TTC549 (cell line): ENCODE measurements around the gene UNC93B1.
"Not testable (repeated sequence)": the region's sequence is repeated elsewhere in the genome, so short reads cannot be mapped to it uniquely, and the experiment has no call there.

Source experiments
- FAIRE-seq: peaks from 2 replicates; lab custom pipeline; 2012; peaks lifted over from hg19 to GRCh38; lab: Jason Lieb, UNC

The UNC93B1 gene

GRCh38 chr11:68009391-68010089, 5.6 kb upstream of the UNC93B1 start:
- FAIRE-seq = no peak

GRCh38 chr11:68008381-68009337, 4.8 kb upstream of the UNC93B1 start:
- no peak for FAIRE-seq

GRCh38 chr11:68007498-68008380, 3.8 kb upstream of the UNC93B1 start:
- no peak for FAIRE-seq

GRCh38 chr11:68006606-68007166, 2.8 kb upstream of the UNC93B1 start:
- no peak for FAIRE-seq

GRCh38 chr11:68004551-68005335, 846 bp upstream of the UNC93B1 start:
- no peak for FAIRE-seq

GRCh38 chr11:68002938-68003845, 705 bp downstream of the UNC93B1 start:
- no peak for FAIRE-seq

- no peak for FAIRE-seq
These were observed 1.3 kb downstream of the UNC93B1 start for GRCh38 chr11:68002575-68002937.

- no peak for FAIRE-seq
These were observed 4.2 kb downstream of the UNC93B1 start for GRCh38 chr11:67999704-68000103.

- no peak for FAIRE-seq
These were observed 4.7 kb downstream of the UNC93B1 start for GRCh38 chr11:67999201-67999629.

- FAIRE-seq = no peak
These were observed 5.5 kb downstream of the UNC93B1 start for GRCh38 chr11:67998150-67999045.

- FAIRE-seq = no peak
These were observed 6.4 kb downstream of the UNC93B1 start for GRCh38 chr11:67997475-67997921.

- FAIRE-seq = no peak
These were observed 7.0 kb downstream of the UNC93B1 start for GRCh38 chr11:67996622-67997474.

GRCh38 chr11:67996051-67996450, 7.8 kb downstream of the UNC93B1 start:
- FAIRE-seq = no peak

- not testable (repeated sequence) for FAIRE-seq
These were observed 8.3 kb downstream of the UNC93B1 start for GRCh38 chr11:67995579-67995978.

- FAIRE-seq = not testable (repeated sequence)
These were observed 8.8 kb downstream of the UNC93B1 start for GRCh38 chr11:67995129-67995528.

- FAIRE-seq = not testable (repeated sequence)
These were observed 9.5 kb downstream of the UNC93B1 start for GRCh38 chr11:67994387-67994786.

- FAIRE-seq = not testable (repeated sequence)
These were observed 10.1 kb downstream of the UNC93B1 start for GRCh38 chr11:67993821-67994220.
